ENCODE measurements around the gene MEIS2.

- TF ChIP-seq POLR2AphosphoS5 (IDR thresholded peaks at IDR 0.05) (no peak), EP300 (IDR thresholded peaks at IDR 0.05) (no peak), CTCF (IDR thresholded peaks at IDR 0.05) (no peak)
Observed at GRCh38 chr15:37103475-37104423, 3.4 kb upstream of the MEIS2 start.
